ENCODE results near the gene ITPR1.
A peak's percentile ranks its signal among the peaks of the same experiment; 100 is the strongest.

The ITPR1 gene

GRCh38 chr3:4687167-4687566 is 194.0 kb downstream of the ITPR1 start:
- no peak for DNase-seq (ENCODE audit: low read depth)

- no peak for DNase-seq (ENCODE audit: low read depth)
These were observed 194.4 kb downstream of the ITPR1 start for GRCh38 chr3:4687596-4687995.

- DNase-seq (ENCODE audit: low read depth): no peak
These were observed 195.3 kb downstream of the ITPR1 start for GRCh38 chr3:4688411-4688810.

- DNase-seq (ENCODE audit: low read depth): no peak
These were observed 195.9 kb downstream of the ITPR1 start for GRCh38 chr3:4689021-4689420.

GRCh38 chr3:4690277-4690676 is 197.1 kb downstream of the ITPR1 start:
- no peak for DNase-seq (ENCODE audit: low read depth)

- no peak for DNase-seq (ENCODE audit: low read depth)
These were observed 200.5 kb downstream of the ITPR1 start for GRCh38 chr3:4693620-4694019.

GRCh38 chr3:4695846-4696245 is 202.7 kb downstream of the ITPR1 start:
- no peak for DNase-seq (ENCODE audit: low read depth)

GRCh38 chr3:4696266-4696665 is 203.1 kb downstream of the ITPR1 start:
- DNase-seq (ENCODE audit: low read depth): no peak

GRCh38 chr3:4698125-4698821 is 205.1 kb downstream of the ITPR1 start:
- DNase-seq (ENCODE audit: low read depth): no peak

- DNase-seq (ENCODE audit: low read depth): no peak
These were observed 209.9 kb downstream of the ITPR1 start for GRCh38 chr3:4703054-4703480.

GRCh38 chr3:4704552-4704951 is 211.4 kb downstream of the ITPR1 start:
- no peak for DNase-seq (ENCODE audit: low read depth)

- no peak for DNase-seq (ENCODE audit: low read depth)
These were observed 214.2 kb downstream of the ITPR1 start for GRCh38 chr3:4707324-4707723.

GRCh38 chr3:4708230-4708629 is 215.1 kb downstream of the ITPR1 start:
- no peak for DNase-seq (ENCODE audit: low read depth)

GRCh38 chr3:4709341-4709740 is 216.2 kb downstream of the ITPR1 start:
- peak; percentile 53 for DNase-seq (ENCODE audit: low read depth)

- DNase-seq (ENCODE audit: low read depth): no peak
These were observed 217.0 kb downstream of the ITPR1 start for GRCh38 chr3:4710191-4710590.

- no peak for DNase-seq (ENCODE audit: low read depth)
These were observed 218.5 kb downstream of the ITPR1 start for GRCh38 chr3:4711680-4711992.

- DNase-seq (ENCODE audit: low read depth): peak; percentile 59
These were observed 219.0 kb downstream of the ITPR1 start for GRCh38 chr3:4712109-4712508.

- DNase-seq (ENCODE audit: low read depth): no peak
These were observed 220.9 kb downstream of the ITPR1 start for GRCh38 chr3:4714045-4714444.

- no peak for DNase-seq (ENCODE audit: low read depth)
These were observed 223.1 kb downstream of the ITPR1 start for GRCh38 chr3:4716266-4716665.

GRCh38 chr3:4716706-4717362 is 223.7 kb downstream of the ITPR1 start:
- DNase-seq (ENCODE audit: low read depth): peak; percentile 90

- DNase-seq (ENCODE audit: low read depth): no peak
These were observed 224.2 kb downstream of the ITPR1 start for GRCh38 chr3:4717363-4717740.

GRCh38 chr3:4718179-4718736 is 225.1 kb downstream of the ITPR1 start:
- no peak for DNase-seq (ENCODE audit: low read depth)

- DNase-seq (ENCODE audit: low read depth): peak; percentile 59
These were observed 225.9 kb downstream of the ITPR1 start for GRCh38 chr3:4719046-4719501.
